Spleen (tissue), 7 donors: ENCODE results near the gene GNG7.

Source experiments
- POLR2A ChIP-seq, 3 donors: fragments of 450-650 bp; IDR thresholded peaks; one replicate each; pipeline ENCODE4 v1.5.1; 2017; ENCODE audit warnings: antibody characterized with exemption in 3 of 3, mild to moderate bottlenecking in 1 of 3
- TF ChIP-seq, protein P1 (sequence below), 11 experiments: fragments of 200-600 bp in 7 of 11; fragments of 450-650 bp in 4 of 11; sonication (generic) in 4 of 11; IDR thresholded peaks in 8 of 11; conservative IDR thresholded peaks in 3 of 11; 1 replicate in 7 of 11; 2 replicates in 4 of 11; pipeline versions ENCODE4 v1.4.0 to v1.8.0; 2016 to 2021; ENCODE audit warnings: antibody characterized with exemption in 11 of 11, inconsistent platforms in 4 of 11, mild to moderate bottlenecking in 1 of 11
- donor health status: DM: no; HTN: no; CAD: no; lungs with moderate emphysema.
- donor health status: DM: no; HTN: no; CAD: no.
- donor health status: DM: no; HTN: no; CAD: no.

DNA sequence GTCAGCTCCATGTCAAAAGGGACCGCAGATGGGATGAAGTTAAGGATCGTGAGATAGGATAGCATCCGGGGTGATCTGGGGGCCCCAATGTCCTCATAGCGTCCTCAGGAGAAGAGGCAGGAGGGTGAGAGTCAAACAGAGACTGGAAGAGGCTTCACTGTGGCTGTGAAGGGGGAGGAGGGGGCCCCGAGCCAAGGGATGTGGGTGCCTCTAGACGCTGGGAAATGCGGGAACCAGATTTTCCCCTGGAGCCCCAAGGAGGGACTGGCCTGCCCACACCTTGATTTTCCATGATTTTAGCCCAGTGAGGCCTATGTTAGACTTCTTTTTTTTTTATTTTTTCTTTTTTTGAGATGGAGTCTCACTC is 61.2 kb downstream of the GNG7 start:
- TF ChIP-seq POLR2A (IDR thresholded peaks at IDR 0.05) = no peak
- TF ChIP-seq, protein P1, sequence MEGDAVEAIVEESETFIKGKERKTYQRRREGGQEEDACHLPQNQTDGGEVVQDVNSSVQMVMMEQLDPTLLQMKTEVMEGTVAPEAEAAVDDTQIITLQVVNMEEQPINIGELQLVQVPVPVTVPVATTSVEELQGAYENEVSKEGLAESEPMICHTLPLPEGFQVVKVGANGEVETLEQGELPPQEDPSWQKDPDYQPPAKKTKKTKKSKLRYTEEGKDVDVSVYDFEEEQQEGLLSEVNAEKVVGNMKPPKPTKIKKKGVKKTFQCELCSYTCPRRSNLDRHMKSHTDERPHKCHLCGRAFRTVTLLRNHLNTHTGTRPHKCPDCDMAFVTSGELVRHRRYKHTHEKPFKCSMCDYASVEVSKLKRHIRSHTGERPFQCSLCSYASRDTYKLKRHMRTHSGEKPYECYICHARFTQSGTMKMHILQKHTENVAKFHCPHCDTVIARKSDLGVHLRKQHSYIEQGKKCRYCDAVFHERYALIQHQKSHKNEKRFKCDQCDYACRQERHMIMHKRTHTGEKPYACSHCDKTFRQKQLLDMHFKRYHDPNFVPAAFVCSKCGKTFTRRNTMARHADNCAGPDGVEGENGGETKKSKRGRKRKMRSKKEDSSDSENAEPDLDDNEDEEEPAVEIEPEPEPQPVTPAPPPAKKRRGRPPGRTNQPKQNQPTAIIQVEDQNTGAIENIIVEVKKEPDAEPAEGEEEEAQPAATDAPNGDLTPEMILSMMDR (IDR thresholded peaks at IDR 0.05 in 8 of 11, conservative IDR thresholded peaks at IDR 0.05 in 3 of 11) = no peak
